Skin epidermis (tissue), 12 donors: ENCODE data around the gene ATP7A.
A peak's percentile ranks its signal among the peaks of the same experiment; 100 is the strongest.
"Not testable (repeated sequence)": the region's sequence is repeated elsewhere in the genome, so short reads cannot be mapped to it uniquely, and the experiment has no call there.

Experiments used
- H3K27ac ChIP-seq, 21 experiments: fragments of 200-600 bp; sonication (generic) in 11 of 21; one replicate each; pipeline ENCODE4 v1.5.0; 2020; ENCODE audit warnings: mild to moderate bottlenecking in 3 of 21, inconsistent platforms in 2 of 21, moderate library complexity in 2 of 21
- H3K4me3 ChIP-seq, 7 experiments: fragments of 200-600 bp; sonication (generic) in 2 of 7; one replicate each; pipeline ENCODE4 v1.5.0; 2020; ENCODE audit warnings: inconsistent platforms in 2 of 7, mild to moderate bottlenecking in 2 of 7, moderate library complexity in 1 of 7

ATP7A gene

DNA sequence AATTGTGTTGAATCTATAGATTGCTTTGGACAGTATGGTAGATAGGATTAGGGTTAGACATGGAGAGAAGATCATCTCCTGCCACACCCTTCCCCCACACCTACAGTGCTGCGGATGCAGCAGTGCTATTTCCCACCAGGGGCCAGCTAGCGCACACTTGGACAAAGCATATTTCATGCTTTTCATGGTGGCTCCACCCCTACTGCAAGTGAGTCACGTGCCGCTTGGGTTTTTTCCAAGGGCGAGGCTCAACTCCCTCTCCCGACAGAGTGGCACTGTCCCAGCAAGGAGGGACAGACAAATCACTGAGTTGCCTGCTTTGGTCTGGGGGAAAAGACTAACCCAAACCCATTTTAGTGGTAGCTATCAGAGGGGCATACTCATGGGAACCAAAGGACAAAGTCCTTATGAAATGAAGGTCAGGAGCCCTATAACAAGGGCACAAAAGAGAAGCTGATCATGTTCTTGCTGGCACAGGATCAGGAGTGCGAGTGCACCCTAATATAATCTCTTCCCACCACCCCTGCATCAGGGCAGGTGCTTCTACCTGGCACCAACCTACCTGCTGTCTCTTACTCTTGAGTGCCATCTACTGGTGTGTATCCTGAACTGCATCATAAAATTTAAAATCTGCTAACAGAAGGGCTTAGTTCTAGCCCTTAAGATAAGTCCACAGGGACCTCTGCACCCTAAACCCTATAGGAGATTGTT, 114.0 kb downstream of the ATP7A start:
- Histone ChIP-seq H3K4me3 (no peak overlapping the region), H3K27ac (no peak overlapping the region)

DNA sequence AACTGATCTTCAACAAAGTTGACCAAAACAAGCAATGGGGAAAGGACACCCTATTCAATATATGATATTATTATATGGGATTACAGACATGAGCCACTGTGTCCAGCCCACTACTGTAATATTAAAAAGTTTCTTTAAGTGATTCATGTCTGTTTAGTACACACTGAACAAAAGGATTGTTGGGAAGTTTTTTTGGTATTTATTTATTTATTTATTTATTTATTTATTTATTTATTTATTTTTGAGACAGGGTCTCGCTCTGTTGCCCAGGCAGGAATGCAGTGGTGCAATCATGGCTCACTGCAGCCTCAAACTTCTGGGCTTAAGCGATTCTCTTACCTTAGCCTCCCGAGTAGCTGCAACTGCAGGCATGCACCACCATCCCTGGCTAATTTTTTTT, 117.3 kb downstream of the ATP7A start:
- H3K4me3 ChIP-seq, result no peak overlapping the region
- no peak overlapping the region for H3K27ac ChIP-seq

DNA sequence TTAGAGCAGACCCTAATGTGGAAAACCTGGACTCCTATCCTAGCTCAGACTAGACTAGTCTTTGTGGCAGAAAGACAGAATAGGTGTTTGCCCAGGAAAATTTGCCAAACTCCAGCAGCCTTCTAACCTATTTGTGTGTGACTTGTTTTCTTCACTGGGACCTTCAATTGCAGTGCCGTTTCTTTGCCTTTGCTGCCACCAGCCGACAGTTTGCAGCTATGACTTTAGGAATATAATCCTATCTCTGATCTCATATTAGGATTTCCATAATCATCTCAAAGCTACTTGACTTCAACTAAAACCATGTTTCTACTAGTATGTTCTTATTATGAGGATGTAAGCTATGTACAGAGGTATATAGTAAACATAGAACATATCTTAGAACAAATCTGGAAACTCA, 119.2 kb downstream of the ATP7A start:
- no peak overlapping the region for H3K4me3 ChIP-seq
- H3K27ac ChIP-seq, result no peak overlapping the region

DNA sequence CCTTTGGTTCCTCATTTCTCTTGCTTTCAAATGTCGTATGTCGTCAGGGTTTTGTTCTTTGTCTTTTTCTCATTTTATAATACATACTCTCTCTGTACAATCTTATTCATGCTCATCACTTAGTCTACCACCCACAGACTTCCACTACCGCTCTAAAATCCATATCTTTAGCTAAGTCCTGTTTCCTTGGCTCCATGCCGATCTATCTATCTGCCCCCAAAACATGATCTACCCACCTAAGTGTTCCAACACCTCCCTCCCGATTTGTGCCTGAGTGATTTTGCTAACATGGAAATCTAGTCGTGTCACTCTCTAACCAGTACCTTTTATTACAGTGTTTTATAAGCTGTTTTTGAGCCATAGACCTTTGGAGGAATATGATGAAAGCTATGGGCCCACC, 124.6 kb downstream of the ATP7A start:
- Histone ChIP-seq H3K4me3 (no peak overlapping the region), H3K27ac (no peak overlapping the region)

DNA sequence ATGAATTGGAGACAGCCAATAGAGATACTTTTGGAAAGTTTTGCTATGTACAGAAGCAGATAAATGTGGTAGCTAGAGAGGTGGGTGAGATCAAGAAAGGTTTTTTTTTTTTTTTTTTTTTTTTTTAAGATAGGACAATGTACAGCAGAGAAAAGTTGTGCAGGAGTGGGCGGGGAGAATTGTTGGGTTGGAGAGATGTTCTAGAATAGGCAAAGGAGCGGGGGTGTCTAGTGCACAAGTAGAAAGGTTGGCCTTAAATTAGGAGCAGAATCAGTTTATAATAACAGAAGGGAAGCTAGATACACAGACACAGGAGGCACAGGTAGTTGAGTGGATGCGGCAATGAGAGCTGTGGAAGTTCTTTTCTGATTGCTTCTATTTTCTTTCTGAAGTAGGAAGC, 127.4 kb downstream of the ATP7A start:
- H3K27ac ChIP-seq, result no peak overlapping the region
- H3K4me3 ChIP-seq, result no peak overlapping the region

DNA sequence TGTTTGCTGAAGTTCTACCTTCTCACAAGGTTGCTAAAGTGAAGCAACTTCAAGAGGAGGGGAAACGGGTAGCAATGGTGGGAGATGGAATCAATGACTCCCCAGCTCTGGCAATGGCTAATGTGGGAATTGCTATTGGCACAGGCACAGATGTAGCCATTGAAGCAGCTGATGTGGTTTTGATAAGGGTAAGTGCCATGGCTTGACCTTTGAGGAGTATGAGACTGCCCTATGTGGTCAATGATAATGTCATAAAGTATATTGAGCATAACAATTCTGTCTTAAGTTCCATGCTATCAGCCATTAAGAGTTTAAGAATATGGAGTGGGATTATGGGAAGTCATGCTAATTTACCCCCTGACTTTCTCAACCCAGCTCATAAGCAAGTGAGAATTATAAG, 132.1 kb downstream of the ATP7A start:
- no peak overlapping the region for H3K27ac ChIP-seq
- H3K4me3 ChIP-seq, result no peak overlapping the region

DNA sequence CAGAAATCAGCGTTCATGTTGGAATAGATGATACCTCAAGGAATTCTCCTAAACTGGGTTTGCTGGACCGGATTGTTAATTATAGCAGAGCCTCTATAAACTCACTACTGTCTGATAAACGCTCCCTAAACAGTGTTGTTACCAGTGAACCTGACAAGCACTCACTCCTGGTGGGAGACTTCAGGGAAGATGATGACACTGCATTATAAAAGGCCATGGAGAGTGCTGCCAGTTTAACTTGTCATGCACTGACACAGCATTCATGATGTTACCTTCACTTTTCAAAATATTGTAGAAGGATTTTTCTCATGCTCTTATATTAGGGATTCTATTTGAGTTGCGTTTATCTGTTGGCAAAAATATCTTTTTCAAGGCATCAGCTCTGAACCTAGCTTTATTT, 135.9 kb downstream of the ATP7A start:
- no peak overlapping the region for H3K4me3 ChIP-seq
- H3K27ac ChIP-seq, result no peak overlapping the region

DNA sequence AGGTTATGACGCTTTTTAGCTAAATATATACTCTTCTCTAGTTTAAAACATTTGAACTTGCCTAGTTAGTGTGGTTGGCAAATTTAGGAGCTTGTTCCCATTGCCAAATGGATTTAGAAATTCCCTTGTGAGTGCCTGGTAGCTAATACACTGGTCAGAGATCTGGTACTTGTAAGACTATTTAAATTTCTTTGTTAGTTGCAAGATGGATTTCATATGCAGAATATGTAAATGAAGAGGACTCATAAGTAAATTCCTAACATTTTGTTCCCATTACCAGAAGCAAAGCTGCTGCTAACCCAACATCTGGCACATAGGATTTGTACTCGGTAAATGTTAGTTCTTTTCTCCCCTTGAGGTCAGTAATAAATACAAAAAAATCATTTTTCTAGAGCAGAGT, 137.6 kb downstream of the ATP7A start:
- H3K4me3 ChIP-seq, result no peak overlapping the region
- H3K27ac ChIP-seq, result no peak overlapping the region

DNA sequence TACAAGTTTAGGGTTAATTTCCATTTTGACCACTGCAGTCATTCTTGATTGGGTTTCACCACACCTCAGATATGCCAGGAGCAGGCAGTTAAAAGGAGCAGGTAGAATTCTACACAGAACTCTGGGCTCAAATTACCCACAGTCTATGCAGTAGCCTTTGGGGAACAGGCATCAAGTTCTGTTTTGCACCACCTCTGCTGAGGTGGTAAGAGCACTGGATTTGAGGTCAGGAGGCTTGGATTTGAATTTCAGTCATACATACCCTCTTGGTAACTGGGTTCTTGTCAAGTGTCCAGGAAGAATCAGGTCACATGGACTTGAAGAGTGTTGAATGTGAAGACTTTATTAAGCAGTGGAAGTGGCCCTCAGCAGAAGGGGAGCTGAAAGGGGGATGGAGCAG, 153.2 kb downstream of the ATP7A start:
- Histone ChIP-seq H3K4me3 (no peak overlapping the region), H3K27ac (no peak overlapping the region)

DNA sequence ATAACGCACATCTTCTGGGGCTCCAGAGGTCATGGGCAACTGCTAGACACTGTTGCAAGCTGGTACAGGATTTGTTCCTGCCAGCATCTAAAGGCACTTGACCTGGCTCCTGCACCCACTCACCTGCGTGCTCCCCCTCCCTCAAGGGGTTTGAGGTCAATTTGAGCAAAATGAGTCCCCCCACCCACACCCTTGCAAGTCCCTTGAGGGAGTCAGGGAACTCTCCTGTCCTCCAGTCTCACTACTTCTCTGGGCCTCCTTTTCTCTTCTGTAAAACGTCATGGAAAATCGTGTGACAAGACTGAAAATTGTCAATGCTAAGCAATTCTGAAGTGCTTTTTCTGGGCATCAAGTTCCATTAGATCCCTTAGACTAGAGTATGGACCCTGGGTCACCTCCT, 153.7 kb downstream of the ATP7A start:
- Histone ChIP-seq H3K27ac (peak overlapping the region in 1 of 21 experiments; percentile 64), H3K4me3 (no peak overlapping the region)

DNA sequence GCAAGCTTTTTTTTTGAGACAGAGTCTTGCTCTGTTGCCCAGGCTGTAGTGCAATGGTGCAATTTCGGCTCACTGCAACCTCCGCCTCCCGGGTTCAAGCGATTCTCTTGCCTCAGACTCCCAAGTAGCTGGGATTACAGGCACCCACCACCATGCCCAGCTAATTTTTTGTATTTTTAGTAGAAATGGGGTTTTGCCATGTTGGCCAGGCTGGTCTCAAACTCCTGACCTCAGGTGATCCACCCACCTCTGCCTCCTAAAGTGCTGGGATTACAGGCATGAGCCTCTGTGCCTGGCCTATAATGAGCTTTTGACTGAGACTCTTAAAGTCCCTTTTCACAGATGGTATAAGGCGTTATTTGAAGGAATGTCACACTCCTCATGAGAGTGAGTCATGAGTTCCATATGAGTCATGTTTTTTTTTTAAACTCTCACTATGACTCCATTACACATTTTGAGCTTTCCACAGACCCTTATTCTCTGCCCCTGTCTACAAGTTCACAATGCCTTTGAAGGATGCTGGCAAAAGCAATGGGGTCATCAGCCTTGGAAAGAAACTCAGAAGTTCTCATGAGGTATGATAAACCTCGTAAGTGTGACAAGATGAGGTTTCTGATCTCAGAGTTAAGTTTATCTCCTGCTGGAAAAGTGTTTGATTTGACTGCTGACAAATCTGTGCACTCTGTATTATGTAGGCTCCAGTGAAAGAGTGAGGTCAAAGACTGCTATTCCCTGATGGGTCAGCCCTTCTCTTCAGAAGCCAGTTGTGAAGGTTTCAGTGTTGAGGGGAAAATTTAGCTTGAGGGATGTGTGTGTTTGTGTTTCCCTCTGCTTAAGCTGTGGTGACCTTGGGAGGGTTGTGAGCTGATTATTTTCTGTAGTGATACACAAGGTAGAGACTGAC, 154.5 kb downstream of the ATP7A start:
- H3K27ac ChIP-seq, result peak overlapping the region in 8 of 21 experiments; percentile 16 to 65 (median 56)
- not testable (repeated sequence) for H3K4me3 ChIP-seq

DNA sequence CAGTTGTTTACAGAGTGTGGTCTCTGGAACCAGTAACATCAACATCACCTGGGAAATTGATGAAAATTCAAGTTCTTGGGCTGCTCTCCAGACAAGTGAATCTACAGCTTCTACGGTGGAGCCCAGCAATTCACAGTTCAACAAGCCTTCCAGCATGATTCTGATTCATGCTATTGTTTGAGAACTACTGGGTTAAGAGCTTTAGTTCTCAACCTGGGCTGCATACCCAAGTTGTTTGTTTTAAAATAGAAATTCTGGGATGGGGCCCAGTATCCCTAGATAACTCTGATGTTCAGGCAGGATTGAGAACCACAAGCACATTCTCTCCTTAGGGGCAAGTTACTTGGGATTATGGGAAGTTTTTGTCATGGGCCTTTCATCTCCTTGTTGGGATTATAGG, 155.6 kb downstream of the ATP7A start:
- no peak overlapping the region for H3K4me3 ChIP-seq
- no peak overlapping the region for H3K27ac ChIP-seq

DNA sequence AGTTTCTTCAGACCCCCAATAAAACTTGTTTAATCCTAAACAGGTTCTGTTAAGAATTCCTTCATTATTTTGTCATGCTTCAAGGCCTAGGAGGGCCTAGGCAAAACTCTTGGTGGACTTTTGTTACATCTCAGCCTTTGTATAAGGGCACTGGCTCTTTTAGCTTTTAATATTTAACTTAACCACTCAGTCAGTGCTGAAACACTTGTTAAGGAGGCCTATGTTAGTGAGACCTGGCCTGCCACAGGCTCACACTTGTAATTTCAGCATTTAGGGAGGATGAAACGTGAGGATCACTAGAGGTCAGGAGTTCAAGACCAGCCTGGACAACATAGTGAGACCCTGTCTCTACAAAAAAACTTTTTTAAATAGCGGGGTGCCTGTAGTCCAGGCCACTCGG, 160.8 kb downstream of the ATP7A start:
- no peak overlapping the region for H3K4me3 ChIP-seq
- H3K27ac ChIP-seq, result no peak overlapping the region

DNA sequence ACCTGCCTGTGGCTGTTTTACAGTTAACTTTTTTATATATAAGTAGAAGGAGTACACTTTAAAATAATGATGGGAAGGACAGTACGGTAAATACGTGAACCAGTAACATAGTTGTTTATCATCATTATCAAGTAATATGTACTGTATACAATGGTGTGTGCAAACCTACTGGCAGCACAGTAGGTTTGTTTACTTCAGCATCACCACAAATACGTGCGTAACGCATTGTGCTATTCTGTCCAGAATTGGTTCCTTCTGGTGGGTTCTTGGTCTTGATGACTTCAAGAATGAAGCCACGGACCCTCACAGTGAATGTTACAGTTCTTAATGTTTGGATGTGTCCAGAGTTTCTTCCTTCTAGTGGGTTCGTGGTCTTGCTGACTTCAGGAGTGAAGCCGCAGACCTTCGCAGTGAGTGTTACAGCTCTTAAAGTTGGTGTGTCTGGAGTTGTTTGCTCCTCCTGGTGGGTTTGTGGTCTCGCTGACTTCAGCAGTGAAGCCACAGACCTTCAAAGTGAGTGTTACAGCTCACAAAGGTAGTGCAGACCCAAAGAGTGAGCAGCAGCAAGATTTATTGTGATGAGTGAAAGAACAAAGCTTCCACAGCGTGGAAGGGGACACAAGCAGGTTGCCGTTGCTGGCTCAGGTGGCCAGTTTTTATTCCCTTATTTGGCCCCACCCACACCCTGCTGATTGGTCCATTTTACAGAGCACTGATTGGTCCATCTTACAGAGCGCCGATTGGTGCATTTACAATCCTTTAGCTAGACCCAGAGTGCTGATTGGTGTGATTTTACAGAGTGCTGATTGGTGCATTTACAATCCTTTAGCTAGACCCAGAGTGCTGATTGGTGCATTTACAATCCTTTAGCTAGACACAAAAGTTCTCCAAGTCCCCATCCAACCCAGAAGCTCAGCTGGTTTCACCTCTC, 162.9 kb downstream of the ATP7A start:
- H3K4me3 ChIP-seq, H3K27ac ChIP-seq: not testable (repeated sequence)

DNA sequence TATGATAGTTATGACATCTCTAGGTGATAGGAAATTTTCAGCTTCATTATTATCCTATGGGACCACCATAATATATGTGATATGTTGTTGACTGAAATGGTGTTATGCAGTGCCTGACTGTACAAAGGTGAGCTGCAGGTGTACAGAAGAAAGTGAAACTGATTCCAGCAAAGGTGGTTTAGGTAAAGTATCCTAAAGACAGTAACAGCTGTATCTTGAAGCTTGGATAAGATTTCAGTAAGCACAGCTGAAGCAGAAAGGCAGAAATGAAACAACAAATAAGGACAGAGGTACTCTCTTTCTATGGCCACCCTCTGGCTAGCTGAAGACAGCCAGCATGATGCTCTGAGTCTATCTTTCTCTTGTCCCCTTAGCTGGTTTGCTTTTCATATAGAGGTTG, 163.6 kb downstream of the ATP7A start:
- H3K4me3 ChIP-seq, result no peak overlapping the region
- H3K27ac ChIP-seq, result no peak overlapping the region

DNA sequence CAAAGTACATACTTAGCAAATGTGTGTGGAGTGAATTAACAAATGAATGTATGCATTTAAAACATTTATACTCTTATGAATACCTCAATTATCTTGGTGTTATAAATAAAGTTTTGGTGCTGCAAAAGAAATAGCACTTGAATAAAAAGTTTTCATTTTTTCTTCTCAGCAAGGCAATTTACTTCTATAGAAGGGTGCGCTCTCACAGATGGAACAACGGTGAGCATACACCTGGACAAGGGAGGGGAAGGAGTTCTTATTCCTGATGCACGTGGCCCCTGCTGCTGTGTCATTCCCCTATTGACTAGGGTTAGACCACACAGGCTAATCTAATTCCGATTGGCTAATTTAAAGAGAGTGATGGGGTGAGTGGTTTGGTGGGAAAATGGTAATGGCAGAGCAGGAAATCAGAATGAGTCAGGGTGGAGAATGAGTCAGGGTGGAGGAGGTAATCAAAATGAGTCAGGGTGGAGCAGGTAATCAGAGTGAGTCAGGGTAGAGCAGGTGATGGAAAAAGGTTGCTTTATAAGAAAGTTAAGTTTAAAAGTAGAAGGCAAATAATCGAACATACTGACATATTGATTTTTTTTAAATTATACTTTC, 165.4 kb downstream of the ATP7A start:
- H3K27ac ChIP-seq, result no peak overlapping the region
- no peak overlapping the region for H3K4me3 ChIP-seq

DNA sequence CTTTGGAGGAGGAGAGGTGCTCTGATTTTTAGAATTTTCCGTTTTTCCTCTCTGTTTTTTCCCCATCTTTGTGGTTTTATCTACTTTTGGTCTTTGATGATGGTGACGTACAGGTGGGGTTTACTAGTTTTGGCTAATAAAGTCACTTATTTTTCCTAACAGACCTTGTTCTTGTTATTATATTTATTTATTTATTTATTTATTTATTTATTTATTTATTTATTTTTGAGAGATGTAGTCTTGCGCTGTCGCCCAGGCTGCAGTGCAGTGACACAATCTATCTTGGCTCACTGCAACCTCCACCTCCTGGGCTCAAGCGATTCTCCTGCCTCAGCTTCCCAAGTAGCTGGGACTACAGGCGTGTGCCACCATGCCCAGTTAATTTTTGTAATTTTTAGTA, 170.9 kb downstream of the ATP7A start:
- H3K4me3 ChIP-seq, H3K27ac ChIP-seq: not testable (repeated sequence)

DNA sequence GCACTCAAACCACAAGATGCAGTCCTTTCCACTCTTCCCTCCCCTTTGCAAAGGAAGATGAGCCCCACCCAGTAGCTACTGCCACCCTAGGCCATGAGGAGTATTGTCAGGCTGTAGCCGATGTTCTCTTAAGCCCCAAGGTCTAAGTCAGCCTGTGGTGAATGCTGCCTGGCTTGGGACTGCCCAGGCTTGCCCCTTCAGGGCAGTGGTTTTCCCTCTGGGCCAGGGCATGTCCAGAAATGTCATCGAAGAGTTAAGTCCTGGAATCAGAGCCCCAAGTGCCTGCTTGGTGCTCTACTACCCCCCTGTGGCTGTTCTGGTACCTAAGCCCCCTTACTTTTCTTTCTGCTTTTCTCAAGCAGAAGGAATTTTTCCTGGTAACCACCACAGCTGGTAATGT, 181.8 kb downstream of the ATP7A start:
- H3K4me3 ChIP-seq, result no peak overlapping the region

DNA sequence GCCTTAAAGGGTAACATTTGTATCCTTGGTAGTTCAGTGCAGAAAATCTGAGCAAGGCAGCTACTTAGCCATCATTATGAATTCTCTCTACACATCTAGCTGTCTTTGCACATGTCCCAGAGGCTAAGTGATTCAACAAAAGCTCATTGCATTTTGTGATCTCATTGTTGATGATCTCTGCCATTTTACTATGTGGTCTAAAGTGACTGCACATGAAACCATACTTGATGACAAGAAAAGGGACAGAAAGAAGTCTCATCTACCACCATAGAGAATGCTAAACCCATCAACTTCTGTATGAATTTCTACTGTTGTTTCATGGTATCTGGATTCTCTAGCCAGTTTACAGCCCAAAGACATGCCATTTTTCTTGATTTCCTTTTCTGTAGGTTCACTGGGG, 187.6 kb downstream of the ATP7A start:
- no peak overlapping the region for H3K27ac ChIP-seq

More for the DNA sequence above, 181.8 kb downstream of the ATP7A start:
- no peak overlapping the region for H3K27ac ChIP-seq

More for the DNA sequence above, 187.6 kb downstream of the ATP7A start:
- H3K4me3 ChIP-seq, result no peak overlapping the region
